HCT116 (cell line): Measurements from ENCODE around the gene CKMT2. TPM values are rescaled to one million over a fixed set of nuclear protein-coding genes. Genes with fewer than 3 reads are reported as not detected.

ENCODE experiments used
- ATAC-seq: fragments of 200-7000 bp; cut with Tn5 transposase; 2 replicates; pipeline ENCODE4 v1.9.1; 2020; ENCODE audit warnings: mild to moderate bottlenecking, moderate library complexity
- BruUV-seq: library from RNA; stranded (reverse); fragments of 400-500 nt; replicated peaks from 2 replicates; lab custom pipeline; 2021; lab: Mats Ljungman, UMichigan
- CTCF ChIA-PET: fragments of 300-600 bp; sonication (Branson Sonifier 250); formaldehyde crosslinking; loops from one replicate; lab custom pipeline; 2021; ENCODE audit warnings: antibody characterized with exemption; lab: Charles Lee
- POLR2A ChIA-PET: fragments of 300-600, 350-600 bp; sonication (Branson Sonifier 250); formaldehyde crosslinking; loops from one replicate; lab custom pipeline; 2021; ENCODE audit warnings: antibody characterized with exemption; lab: Charles Lee
- RAD21 ChIA-PET, 2 experiments: fragments of 300-600 bp; sonication (Branson Sonifier 250); formaldehyde crosslinking; loops; one replicate each; lab custom pipeline; 2023; ENCODE audit warnings: low total read pairs in 2 of 2; ENCODE audit not compliant: uncharacterized antibody in 2 of 2, unreplicated experiment in 2 of 2, low non-redundant PET in 1 of 2; lab: Charles Lee
- DNase-seq: peaks from one replicate; pipeline ENCODE4 v3.0.0-alpha.2; 2010; ENCODE audit warnings: low read depth, low spot score
- H2AFZ ChIP-seq: fragments of 200-600 bp; shearing (Covaris generic), sonication (generic); 2 replicates; pipeline ENCODE4 v1.6.1; 2017; ENCODE audit warnings: low read depth, mixed run types, mixed read lengths, antibody characterized with exemption, low read length; ENCODE audit not compliant: poor library complexity, severe bottlenecking
- H3K27ac ChIP-seq: 2 replicates; pipeline ENCODE4 v1.5.1; 2012; ENCODE audit warnings: low read depth, low read length
- H3K27me3 ChIP-seq: fragments of 200-600 bp; sonication (generic); 2 replicates; pipeline ENCODE4 v1.6.1; 2016; ENCODE audit warnings: mixed run types, low read length, mixed read lengths; ENCODE audit not compliant: insufficient read depth
- H3K36me3 ChIP-seq, 2 experiments: fragments of 200-500 bp in 1 of 2; fragments of 200-600 bp in 1 of 2; sonication (Bioruptor generic) in 1 of 2; sonication (generic) in 1 of 2; 2 replicates each; pipeline versions ENCODE4 v1.5.1 to v1.6.1; 2014 to 2016; ENCODE audit warnings: low read length in 2 of 2, inconsistent platforms in 1 of 2, mixed read lengths in 1 of 2, mixed run types in 1 of 2; ENCODE audit not compliant: insufficient read depth in 2 of 2, control insufficient read depth in 1 of 2
- H3K4me1 ChIP-seq, 2 experiments: fragments of 200-600 bp in 1 of 2; sonication (generic) in 1 of 2; 2 replicates each; pipeline versions ENCODE4 v1.5.1 to v1.6.1; 2012 to 2017; ENCODE audit warnings: low read length in 2 of 2, inconsistent platforms in 1 of 2, mild to moderate bottlenecking in 1 of 2, mixed read lengths in 1 of 2, mixed run types in 1 of 2, moderate library complexity in 1 of 2; ENCODE audit not compliant: insufficient read depth in 2 of 2, control insufficient read depth in 1 of 2
- H3K4me2 ChIP-seq: fragments of 200-600 bp; sonication (generic); 2 replicates; pipeline ENCODE4 v1.6.1; 2017; ENCODE audit warnings: mixed run types, low read length, mixed read lengths
- H3K4me3 ChIP-seq, 2 experiments: fragments of 200-600 bp in 1 of 2; sonication (generic) in 1 of 2; replicated peaks in 1 of 2; 2 replicates each; pipeline ENCODE4 v1.5.1; 2011 to 2016; ENCODE audit warnings: low read length in 2 of 2, control low read depth in 1 of 2, low read depth in 1 of 2, mild to moderate bottlenecking in 1 of 2, mixed read lengths in 1 of 2, mixed run types in 1 of 2
- H3K79me2 ChIP-seq: fragments of 200-600 bp; sonication (generic); 2 replicates; pipeline ENCODE4 v1.6.1; 2017; ENCODE audit warnings: mild to moderate bottlenecking, mixed run types, low read length, moderate library complexity, mixed read lengths; ENCODE audit not compliant: insufficient read depth
- H3K9ac ChIP-seq: fragments of 200-600 bp; sonication (generic); 2 replicates; pipeline ENCODE4 v1.6.1; 2016; ENCODE audit warnings: low read length, mixed read lengths
- H3K9me2 ChIP-seq: fragments of 200-600 bp; sonication (generic), shearing (Covaris generic); 2 replicates; pipeline ENCODE4 v1.6.1; 2017; ENCODE audit warnings: mixed run types, mild to moderate bottlenecking, moderate library complexity; ENCODE audit not compliant: insufficient read depth
- H3K9me3 ChIP-seq, 2 experiments: fragments of 200-500 bp in 1 of 2; fragments of 200-600 bp in 1 of 2; sonication (Bioruptor generic) in 1 of 2; sonication (generic) in 1 of 2; 2 replicates each; pipeline ENCODE4 v1.6.1; 2014 to 2017; ENCODE audit warnings: low read length in 2 of 2, mixed read lengths in 2 of 2, inconsistent platforms in 1 of 2, low read depth in 1 of 2, mild to moderate bottlenecking in 1 of 2, mixed run types in 1 of 2, moderate library complexity in 1 of 2; ENCODE audit not compliant: control insufficient read depth in 1 of 2, insufficient read depth in 1 of 2
- H4K20me1 ChIP-seq: fragments of 200-600 bp; sonication (generic), shearing (Covaris generic); 2 replicates; pipeline ENCODE4 v1.6.1; 2017; ENCODE audit warnings: mixed run types, mild to moderate bottlenecking, moderate library complexity; ENCODE audit not compliant: insufficient read depth
- POLR2AphosphoS5 ChIP-seq: IDR thresholded peaks from 2 replicates; pipeline ENCODE4 v1.6.1; 2011; ENCODE audit warnings: mild to moderate bottlenecking, low read depth, low read length, moderate library complexity
- intact Hi-C: fragments of 100-400 bp; cut with micrococcal nuclease; formaldehyde crosslinking; loops from 2 replicates; pipeline ENCODE4 v1.10.0; 2022
- total RNA-seq: library from RNA; stranded (reverse); gene quantifications from one replicate; pipeline ENCODE4 v1.2.1, GENCODE V29; 2021; ENCODE audit not compliant: unreplicated experiment

Gene CKMT2
- total RNA-seq, 1 experiment from 2014 or later = not detected

- no peak overlapping the region for H3K4me2 ChIP-seq
- RAD21 ChIA-PET = no interaction called here
- H3K4me3 ChIP-seq = no peak overlapping the region
- ATAC-seq (no peak), DNase-seq (no peak)
- BruUV-seq = no TSS peak
- no peaks in the 10 kb centered on the region for H3K9me2 ChIP-seq
- no peaks in the 10 kb centered on the region for H3K27me3 ChIP-seq
- no peaks in the 10 kb centered on the region for H3K4me1 ChIP-seq
- POLR2A ChIA-PET = interaction anchor here (1.0 kb wide), 1 partner anchor 13 kb away, joined by 5 read pairs; no protein-coding TSS in a partner anchor
- H3K27ac ChIP-seq = no peak overlapping the region
- CTCF ChIA-PET = no interaction called here
- no peaks in the 10 kb centered on the region for H3K9me3 ChIP-seq
- H3K9ac ChIP-seq = no peak overlapping the region
- H4K20me1 ChIP-seq = no peaks in the 10 kb centered on the region
- H3K36me3 ChIP-seq = peaks cover 9 to 18% of the 10 kb centered on the region in 2 experiments; a peak in 3 of 4 replicates
- no peaks in the 10 kb centered on the region for H3K79me2 ChIP-seq
- no peak for TF ChIP-seq POLR2AphosphoS5
- intact Hi-C loops = no loop called here
- H2AFZ ChIP-seq = no peak overlapping the region
Observed at GRCh38 chr5:81315830-81316229, 82.7 kb downstream of the CKMT2 start.

Other genes with a start within 250 kb of the CKMT2 start
- gene ZCCHC9, start 68.3 kb downstream of the CKMT2 start, total RNA-seq = 33.7 TPM
- gene ACOT12, start 160.8 kb downstream of the CKMT2 start, total RNA-seq = not detected